ENCODE data around the gene TRIM43. TPM values are rescaled to one million over a fixed set of nuclear protein-coding genes. Genes with fewer than 3 reads are reported as not detected.
"Not testable (repeated sequence)": the region's sequence is repeated elsewhere in the genome, so short reads cannot be mapped to it uniquely, and the experiment has no call there.

TRIM43 gene
- total RNA-seq, 2 donors from 2014 or later: not detected

- not testable (repeated sequence) for H3K36me3 ChIP-seq; H3K27ac ChIP-seq; H3K4me3 ChIP-seq; H3K9me3 ChIP-seq; H3K27me3 ChIP-seq; DNase-seq (ENCODE audit: low spot score); H3K4me1 ChIP-seq
These were observed 39.2 kb downstream of the TRIM43 start for GRCh38 chr2:95630987-95631386.

- DNase-seq (ENCODE audit: low spot score); H3K4me3 ChIP-seq; H3K27ac ChIP-seq; H3K27me3 ChIP-seq; H3K9me3 ChIP-seq; H3K36me3 ChIP-seq; H3K4me1 ChIP-seq: not testable (repeated sequence)
These were observed 41.9 kb downstream of the TRIM43 start for GRCh38 chr2:95633626-95634259.

GRCh38 chr2:95640515-95641288 is 48.9 kb downstream of the TRIM43 start:
- H3K27ac ChIP-seq; H3K4me3 ChIP-seq; H3K36me3 ChIP-seq; H3K9me3 ChIP-seq; H3K27me3 ChIP-seq; DNase-seq (ENCODE audit: low spot score); H3K4me1 ChIP-seq: not testable (repeated sequence)

GRCh38 chr2:95641289-95641575 is 49.4 kb downstream of the TRIM43 start:
- DNase-seq (ENCODE audit: low spot score); H3K27ac ChIP-seq; H3K4me1 ChIP-seq; H3K9me3 ChIP-seq; H3K4me3 ChIP-seq; H3K27me3 ChIP-seq; H3K36me3 ChIP-seq: not testable (repeated sequence)

GRCh38 chr2:95641787-95642186 is 50.0 kb downstream of the TRIM43 start:
- not testable (repeated sequence) for H3K4me1 ChIP-seq; DNase-seq (ENCODE audit: low spot score); H3K27ac ChIP-seq; H3K36me3 ChIP-seq; H3K9me3 ChIP-seq; H3K4me3 ChIP-seq; H3K27me3 ChIP-seq

GRCh38 chr2:95642360-95642759 is 50.6 kb downstream of the TRIM43 start:
- not testable (repeated sequence) for H3K27ac ChIP-seq; H3K27me3 ChIP-seq; H3K4me3 ChIP-seq; DNase-seq (ENCODE audit: low spot score); H3K36me3 ChIP-seq; H3K9me3 ChIP-seq; H3K4me1 ChIP-seq

- not testable (repeated sequence) for H3K27me3 ChIP-seq; H3K36me3 ChIP-seq; DNase-seq (ENCODE audit: low spot score); H3K4me1 ChIP-seq; H3K27ac ChIP-seq; H3K9me3 ChIP-seq; H3K4me3 ChIP-seq
These were observed 51.1 kb downstream of the TRIM43 start for GRCh38 chr2:95642951-95643350.

GRCh38 chr2:95645312-95645711 is 53.5 kb downstream of the TRIM43 start:
- not testable (repeated sequence) for H3K36me3 ChIP-seq; H3K4me1 ChIP-seq; H3K9me3 ChIP-seq; H3K27me3 ChIP-seq; H3K27ac ChIP-seq; H3K4me3 ChIP-seq; DNase-seq (ENCODE audit: low spot score)

- not testable (repeated sequence) for H3K9me3 ChIP-seq; H3K36me3 ChIP-seq; DNase-seq (ENCODE audit: low spot score); H3K4me1 ChIP-seq; H3K27ac ChIP-seq; H3K4me3 ChIP-seq; H3K27me3 ChIP-seq
These were observed 54.6 kb downstream of the TRIM43 start for GRCh38 chr2:95646274-95646994.

GRCh38 chr2:95648894-95649544 is 57.2 kb downstream of the TRIM43 start:
- H3K27me3 ChIP-seq; DNase-seq (ENCODE audit: low spot score); H3K36me3 ChIP-seq; H3K4me3 ChIP-seq; H3K9me3 ChIP-seq; H3K27ac ChIP-seq; H3K4me1 ChIP-seq: not testable (repeated sequence)

Other genes starting within 250 kb of the TRIM43 start
- 10 to 100 TPM; 19.9 to 27.5 TPM for gene FAHD2A, start 189.3 kb upstream of the TRIM43 start, total RNA-seq
- not detected for gene TRIM43B, start 107.2 kb upstream of the TRIM43 start, total RNA-seq